ENCODE data around the gene EZH2.

Gene EZH2

DNA sequence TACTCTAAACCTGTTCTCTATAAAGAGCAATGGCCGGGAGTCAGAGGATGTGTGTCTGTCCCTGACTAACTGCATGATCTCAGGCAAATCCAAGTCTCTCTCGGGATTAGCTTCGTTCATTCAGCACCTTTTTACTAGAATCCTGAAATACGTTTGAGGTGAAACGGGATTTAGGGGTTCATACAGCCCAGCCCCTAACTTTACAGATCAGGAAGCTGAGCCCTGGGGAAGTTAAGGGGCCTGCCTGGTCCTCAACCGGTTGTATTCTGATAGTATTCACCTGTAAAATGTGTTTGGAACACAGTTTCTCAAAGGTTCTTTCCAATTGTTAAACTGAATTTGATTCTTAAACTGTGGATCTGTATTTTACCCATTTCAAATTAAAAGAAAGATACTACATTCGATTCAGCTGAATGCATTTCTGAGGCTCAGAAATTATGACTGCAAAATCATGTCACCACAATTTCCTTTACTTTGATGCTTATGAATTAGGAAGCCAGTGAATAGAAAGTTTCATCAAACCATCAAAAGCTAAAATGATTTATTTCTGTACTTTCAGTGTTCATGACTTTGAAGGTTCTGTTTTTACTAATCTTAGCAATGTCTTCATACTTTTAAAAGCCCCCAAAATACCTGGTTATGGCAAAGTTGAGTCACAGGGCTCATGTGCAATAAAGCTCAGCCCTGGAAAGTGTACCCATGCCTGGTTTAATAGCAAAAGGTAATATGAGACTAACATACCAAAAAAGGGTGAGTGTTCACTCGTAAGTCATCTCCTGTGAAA lies 28.9 kb upstream of the EZH2 start:
- TF ChIP-seq FOXP2 (optimal IDR thresholded peaks at IDR 0.05; ENCODE audit: borderline replicate concordance, extremely low read depth, extremely low read length, insufficient read depth) (no peak), SIN3A (IDR thresholded peaks at IDR 0.05; ENCODE audit: borderline replicate concordance, insufficient read depth, low read length) (no peak), TAF1 (IDR thresholded peaks at IDR 0.05; ENCODE audit: borderline replicate concordance, insufficient read depth, low read length) (no peak), POLR2AphosphoS5 (IDR thresholded peaks at IDR 0.05; ENCODE audit: low read depth, low read length) (no peak)
- TF ChIP-seq, protein P1, sequence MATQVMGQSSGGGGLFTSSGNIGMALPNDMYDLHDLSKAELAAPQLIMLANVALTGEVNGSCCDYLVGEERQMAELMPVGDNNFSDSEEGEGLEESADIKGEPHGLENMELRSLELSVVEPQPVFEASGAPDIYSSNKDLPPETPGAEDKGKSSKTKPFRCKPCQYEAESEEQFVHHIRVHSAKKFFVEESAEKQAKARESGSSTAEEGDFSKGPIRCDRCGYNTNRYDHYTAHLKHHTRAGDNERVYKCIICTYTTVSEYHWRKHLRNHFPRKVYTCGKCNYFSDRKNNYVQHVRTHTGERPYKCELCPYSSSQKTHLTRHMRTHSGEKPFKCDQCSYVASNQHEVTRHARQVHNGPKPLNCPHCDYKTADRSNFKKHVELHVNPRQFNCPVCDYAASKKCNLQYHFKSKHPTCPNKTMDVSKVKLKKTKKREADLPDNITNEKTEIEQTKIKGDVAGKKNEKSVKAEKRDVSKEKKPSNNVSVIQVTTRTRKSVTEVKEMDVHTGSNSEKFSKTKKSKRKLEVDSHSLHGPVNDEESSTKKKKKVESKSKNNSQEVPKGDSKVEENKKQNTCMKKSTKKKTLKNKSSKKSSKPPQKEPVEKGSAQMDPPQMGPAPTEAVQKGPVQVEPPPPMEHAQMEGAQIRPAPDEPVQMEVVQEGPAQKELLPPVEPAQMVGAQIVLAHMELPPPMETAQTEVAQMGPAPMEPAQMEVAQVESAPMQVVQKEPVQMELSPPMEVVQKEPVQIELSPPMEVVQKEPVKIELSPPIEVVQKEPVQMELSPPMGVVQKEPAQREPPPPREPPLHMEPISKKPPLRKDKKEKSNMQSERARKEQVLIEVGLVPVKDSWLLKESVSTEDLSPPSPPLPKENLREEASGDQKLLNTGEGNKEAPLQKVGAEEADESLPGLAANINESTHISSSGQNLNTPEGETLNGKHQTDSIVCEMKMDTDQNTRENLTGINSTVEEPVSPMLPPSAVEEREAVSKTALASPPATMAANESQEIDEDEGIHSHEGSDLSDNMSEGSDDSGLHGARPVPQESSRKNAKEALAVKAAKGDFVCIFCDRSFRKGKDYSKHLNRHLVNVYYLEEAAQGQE (IDR thresholded peaks at IDR 0.05; ENCODE audit: insufficient read depth in 1 of 2, low read depth in 2 of 2, low read length in 2 of 2), result no peak

DNA sequence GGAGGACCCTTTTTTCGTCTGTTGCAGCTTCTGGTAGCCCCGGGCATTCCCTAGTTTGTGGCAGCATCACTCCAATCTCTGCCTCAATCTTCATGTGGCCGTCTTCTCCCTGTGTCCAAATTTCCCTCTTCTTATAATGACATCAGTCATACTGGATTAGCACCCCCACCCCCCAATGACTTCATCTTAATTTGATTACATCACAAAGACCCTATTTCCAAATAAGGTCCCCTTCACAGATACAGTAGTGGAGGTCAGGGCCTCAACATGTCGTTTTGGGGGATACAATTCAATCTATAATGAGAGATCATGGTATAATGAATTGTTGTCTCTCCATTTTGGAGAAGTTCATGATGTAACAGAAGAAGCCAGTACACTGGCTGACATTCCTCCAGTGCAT lies 28.1 kb upstream of the EZH2 start:
- TF ChIP-seq TAF1 (IDR thresholded peaks at IDR 0.05; ENCODE audit: borderline replicate concordance, insufficient read depth, low read length) (no peak), POLR2AphosphoS5 (IDR thresholded peaks at IDR 0.05; ENCODE audit: low read depth, low read length) (no peak), SIN3A (IDR thresholded peaks at IDR 0.05; ENCODE audit: borderline replicate concordance, insufficient read depth, low read length) (no peak), FOXP2 (optimal IDR thresholded peaks at IDR 0.05; ENCODE audit: borderline replicate concordance, extremely low read depth, extremely low read length, insufficient read depth) (no peak)
- TF ChIP-seq, protein P1 (IDR thresholded peaks at IDR 0.05; ENCODE audit: insufficient read depth in 1 of 2, low read depth in 2 of 2, low read length in 2 of 2), result no peak

- no peak for TF ChIP-seq TAF1 (IDR thresholded peaks at IDR 0.05; ENCODE audit: borderline replicate concordance, insufficient read depth, low read length)
- no peak for TF ChIP-seq SIN3A (IDR thresholded peaks at IDR 0.05; ENCODE audit: borderline replicate concordance, insufficient read depth, low read length)
- TF ChIP-seq, protein P1 (IDR thresholded peaks at IDR 0.05; ENCODE audit: insufficient read depth in 1 of 2, low read depth in 2 of 2, low read length in 2 of 2), result no peak
- no peak for TF ChIP-seq FOXP2 (optimal IDR thresholded peaks at IDR 0.05; ENCODE audit: borderline replicate concordance, extremely low read depth, extremely low read length, insufficient read depth)
- TF ChIP-seq POLR2AphosphoS5 (IDR thresholded peaks at IDR 0.05; ENCODE audit: low read depth, low read length), result no peak
Observed at GRCh38 chr7:148911626-148912025, 27.5 kb upstream of the EZH2 start.

GRCh38 chr7:148909568-148909967 lies 25.5 kb upstream of the EZH2 start:
- TF ChIP-seq POLR2AphosphoS5 (IDR thresholded peaks at IDR 0.05; ENCODE audit: low read depth, low read length) (no peak), FOXP2 (optimal IDR thresholded peaks at IDR 0.05; ENCODE audit: borderline replicate concordance, extremely low read depth, extremely low read length, insufficient read depth) (no peak), TAF1 (IDR thresholded peaks at IDR 0.05; ENCODE audit: borderline replicate concordance, insufficient read depth, low read length) (no peak), SIN3A (IDR thresholded peaks at IDR 0.05; ENCODE audit: borderline replicate concordance, insufficient read depth, low read length) (no peak)
- TF ChIP-seq, protein P1 (IDR thresholded peaks at IDR 0.05; ENCODE audit: insufficient read depth in 1 of 2, low read depth in 2 of 2, low read length in 2 of 2), result no peak
